ENCODE results near the gene CEP41. TPM values are rescaled to one million over a fixed set of nuclear protein-coding genes. Genes with fewer than 3 reads are reported as not detected.

The CEP41 gene
- total and polyA plus RNA-seq, 2 of the 13 experiments (the other 11 are each of a cell fraction or from before 2014, with no cell fraction given): 8.7 to 9.0 TPM

DNA sequence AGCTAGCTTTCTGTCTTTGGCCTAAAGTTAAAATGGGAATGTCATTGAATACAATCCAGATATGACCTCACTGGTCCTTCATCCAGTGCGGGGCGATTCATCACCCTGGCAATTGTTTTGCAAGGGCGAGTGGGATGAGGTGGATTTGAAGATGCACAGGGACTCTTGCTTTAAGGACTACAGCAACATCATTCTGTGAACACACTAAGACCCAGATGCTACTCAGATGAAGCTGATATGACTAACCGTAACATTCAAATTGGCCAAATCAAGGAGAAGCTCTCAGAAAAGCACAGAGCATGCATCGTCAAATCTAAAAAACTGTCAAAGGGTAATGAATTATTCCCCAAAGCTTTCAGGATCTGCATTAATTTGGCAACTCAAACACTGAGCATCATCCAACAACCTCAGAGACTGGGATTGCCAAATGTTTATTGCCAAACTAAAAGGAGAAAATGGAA lies 47.7 kb downstream of the CEP41 start:
- no peak overlapping the region for H3K4me2 ChIP-seq (ENCODE audit: low read depth, low read length)
- no peak for FAIRE-seq
- H3K36me3 ChIP-seq (replicated peaks in 1 of 2; ENCODE audit: control insufficient read depth in 1 of 2, insufficient read depth in 2 of 2, low read length in 2 of 2): no peaks in the 10 kb centered on the region
- BruUV-seq (replicated peaks): no TSS peak
- no peak overlapping the region for H2AFZ ChIP-seq (ENCODE audit: low read length)
- no peaks in the 10 kb centered on the region for H4K20me1 ChIP-seq (ENCODE audit: insufficient read depth, low read length)
- no peaks in the 10 kb centered on the region; the same call in 1 of the 2 replicates for H3K4me1 ChIP-seq (ENCODE audit: insufficient read depth, low read length)
- no peak overlapping the region for H3K4me3 ChIP-seq (replicated peaks in 1 of 3; ENCODE audit: insufficient read depth in 1 of 3, low read depth in 2 of 3, low read length in 3 of 3)
- ATAC-seq: no peak
- no peaks in the 10 kb centered on the region for H3K9me3 ChIP-seq (ENCODE audit: low read length)
- TF ChIP-seq KLF12 (CRISPR knock-in tag; IDR thresholded peaks at IDR 0.05; ENCODE audit: borderline replicate concordance) (no peak), ATRX (CRISPR knock-in tag; IDR thresholded peaks at IDR 0.05; ENCODE audit: borderline replicate concordance) (no peak), PTBP1 (IDR thresholded peaks at IDR 0.05; ENCODE audit: low read depth, low read length, poor library complexity, severe bottlenecking) (no peak), ZNF775 (CRISPR knock-in tag; IDR thresholded peaks at IDR 0.05; ENCODE audit: borderline replicate concordance) (no peak), MTF2 (CRISPR knock-in tag; IDR thresholded peaks at IDR 0.05; ENCODE audit: borderline replicate concordance) (no peak), SAFB2 (CRISPR knock-in tag; IDR thresholded peaks at IDR 0.05; ENCODE audit: borderline replicate concordance, low read depth) (no peak), ZBTB25 (CRISPR knock-in tag; IDR thresholded peaks at IDR 0.05) (no peak)
- CTCF ChIA-PET (ENCODE audit: low intra/inter-chr PET ratio, low total read pairs): no interaction called here
- H3K79me2 ChIP-seq (ENCODE audit: insufficient read depth, low read length): no peaks in the 10 kb centered on the region
- in situ Hi-C loops (cut with HindIII; ENCODE audit: extremely low pct_ligation_motif_present, low pct_unique_long_range_greater_than_20kb): no loop called here
- intact Hi-C loops (cut with micrococcal nuclease; ENCODE audit: unreplicated experiment): no loop called here
- H3K27ac ChIP-seq (ENCODE audit: extremely low read length, insufficient read depth, low read length): no peak overlapping the region
- 87% methylated on average over 5 of the region's 5 CpGs for WGBS (ENCODE audit: low lambda C conversion rate)
- no peak overlapping the region for H3K9ac ChIP-seq (ENCODE audit: insufficient read depth, low read depth, low read length)
- H3K27me3 ChIP-seq (ENCODE audit: control insufficient read depth in 1 of 2, insufficient read depth in 2 of 2, low read length in 2 of 2): no peaks in the 10 kb centered on the region
- POLR2A ChIA-PET: no interaction called here
- DNase-seq (ENCODE audit: low spot score): no peak

- Histone ChIP-seq H3K9ac (ENCODE audit: insufficient read depth, low read depth, low read length) (no peak overlapping the region), H3K36me3 (replicated peaks in 1 of 2; ENCODE audit: control insufficient read depth in 1 of 2, insufficient read depth in 2 of 2, low read length in 2 of 2) (no peaks in the 10 kb centered on the region), H4K20me1 (ENCODE audit: insufficient read depth, low read length) (no peaks in the 10 kb centered on the region), H3K79me2 (ENCODE audit: insufficient read depth, low read length) (no peaks in the 10 kb centered on the region), H3K4me2 (ENCODE audit: low read depth, low read length) (no peak overlapping the region), H2AFZ (ENCODE audit: low read length) (no peak overlapping the region), H3K27ac (ENCODE audit: extremely low read length, insufficient read depth, low read length) (no peak overlapping the region), H3K27me3 (ENCODE audit: control insufficient read depth in 1 of 2, insufficient read depth in 2 of 2, low read length in 2 of 2) (no peaks in the 10 kb centered on the region; a peak in 1 of 5 replicates), H3K4me3 (replicated peaks in 1 of 3; ENCODE audit: insufficient read depth in 1 of 3, low read depth in 2 of 3, low read length in 3 of 3) (no peak overlapping the region), H3K9me3 (ENCODE audit: low read length) (no peaks in the 10 kb centered on the region), H3K4me1 (ENCODE audit: insufficient read depth, low read length) (peaks cover 15% of the 10 kb centered on the region)
- POLR2A ChIA-PET: no interaction called here
- intact Hi-C loops (cut with micrococcal nuclease; ENCODE audit: unreplicated experiment): no loop called here
- CTCF ChIA-PET (ENCODE audit: low intra/inter-chr PET ratio, low total read pairs): no interaction called here
- DNase-seq (ENCODE audit: low spot score) (no peak), FAIRE-seq (no peak), ATAC-seq (no peak)
- BruUV-seq (replicated peaks): no TSS peak
- in situ Hi-C loops (cut with HindIII; ENCODE audit: extremely low pct_ligation_motif_present, low pct_unique_long_range_greater_than_20kb): no loop called here
- WGBS (ENCODE audit: low lambda C conversion rate): 90% methylated on average over 1 of the region's 1 CpG
- TF ChIP-seq ZFYVE20 (CRISPR knock-in tag; IDR thresholded peaks at IDR 0.05; ENCODE audit: borderline replicate concordance, low read depth): no peak
- TF ChIP-seq CEBPG (CRISPR knock-in tag; IDR thresholded peaks at IDR 0.05): no peak
- no peak for TF ChIP-seq THYN1 (CRISPR knock-in tag; IDR thresholded peaks at IDR 0.05; ENCODE audit: borderline replicate concordance, low read depth)
- TF ChIP-seq ZUFSP (CRISPR knock-in tag; IDR thresholded peaks at IDR 0.05; ENCODE audit: borderline replicate concordance): no peak
Observed at GRCh38 chr7:130390486-130390885, 50.3 kb downstream of the CEP41 start.

All from HepG2 (cell line).